Upper lobe of left lung (tissue), 6 donors: ENCODE results near the gene NECAB3. TPM values are rescaled to one million over a fixed set of nuclear protein-coding genes. Genes with fewer than 3 reads are reported as not detected.
A peak's percentile ranks its signal among the peaks of the same experiment; 100 is the strongest.

Source experiments
- ATAC-seq, 2 donors: fragments of 200-7000 bp; cut with Tn5 transposase; one replicate each; pipeline ENCODE4 v1.9.1; 2022; ENCODE audit warnings: mild to moderate bottlenecking in 2 of 2, moderate library complexity in 2 of 2; ENCODE audit not compliant: low FRiP score in 2 of 2
- DNase-seq, 2 donors: peaks; one replicate each; pipeline ENCODE4 v3.0.0-alpha.2; 2019 to 2020
- H3K27ac ChIP-seq, 4 donors: fragments of 200-600 bp; sonication (generic); one replicate each; pipeline ENCODE4 v1.5.1; 2016 to 2019
- H3K27me3 ChIP-seq, 4 donors: fragments of 200-600 bp; sonication (generic); one replicate each; pipeline ENCODE4 v1.5.1; 2017 to 2019
- H3K36me3 ChIP-seq, 4 donors: fragments of 200-600 bp; sonication (generic); one replicate each; pipeline ENCODE4 v1.5.1; 2016 to 2019
- H3K4me1 ChIP-seq, 4 donors: fragments of 200-600 bp; sonication (generic); one replicate each; pipeline ENCODE4 v1.5.1; 2018 to 2019
- H3K4me3 ChIP-seq, 4 donors: fragments of 200-600 bp; sonication (generic); one replicate each; pipeline ENCODE4 v1.5.1; 2017 to 2019; ENCODE audit warnings: mild to moderate bottlenecking in 2 of 4, moderate library complexity in 1 of 4
- H3K9me3 ChIP-seq, 4 donors: fragments of 200-600 bp; sonication (generic); one replicate each; pipeline ENCODE4 v1.5.1; 2018 to 2019
- EP300 ChIP-seq, 4 donors: sonication (generic); formaldehyde crosslinking; IDR thresholded peaks; one replicate each; pipeline ENCODE4 v1.5.1; 2017; ENCODE audit warnings: antibody characterized with exemption in 4 of 4, control low read depth in 2 of 4
- POLR2A ChIP-seq, 4 donors: fragments of 450-650 bp; IDR thresholded peaks; one replicate each; pipeline ENCODE4 v1.5.1; 2016 to 2017; ENCODE audit warnings: antibody characterized with exemption in 4 of 4, mild to moderate bottlenecking in 2 of 4
- POLR2AphosphoS5 ChIP-seq, 2 donors: sonication (generic); formaldehyde crosslinking; IDR thresholded peaks; one replicate each; pipeline ENCODE4 v1.5.1; 2017; ENCODE audit warnings: antibody characterized with exemption in 2 of 2
- WGBS, 2 donors: methylation state at CpG; one replicate each; pipeline ENCODE4 v1.1.5; 2017 to 2018; 5-methylcytosine and 5-hydroxymethylcytosine counted together
- total RNA-seq, 6 donors: library from RNA; depleted of rRNA in 4 of 6; stranded (reverse); fragments of >200 nt in 4 of 6; gene quantifications; one replicate each; pipeline versions ENCODE4 v1.1.0 to v1.2.1, GENCODE V29; 2016 to 2021
- TF ChIP-seq, protein P1 (sequence below), 6 experiments: fragments of 450-650 bp in 4 of 6; fragments of 200-600 bp in 2 of 6; sonication (generic) in 2 of 6; IDR thresholded peaks; one replicate each; pipeline ENCODE4 v1.5.1; 2016 to 2019; ENCODE audit warnings: antibody characterized with exemption in 6 of 6
- donor health status: DM: no; HTN: no; CAD: no; lungs with moderate emphysema.
- donor health status: DM: no; HTN: yes; CAD: no; lungs with severe emphysema.

NECAB3 gene
- total RNA-seq, 6 donors from 2014 or later = 43.4 to 309 (median 90.6) TPM

- Histone ChIP-seq H3K36me3 (peaks cover 5 to 21% (median 15%) of the 10 kb centered on the region in 4 donors), H3K4me3 (no peak overlapping the region), H3K27ac (peak overlapping the region in 2 of 4 donors; percentile 7 to 21), H3K27me3 (no peaks in the 10 kb centered on the region), H3K9me3 (no peaks in the 10 kb centered on the region), H3K4me1 (peaks cover 11 to 27% (median 23%) of the 10 kb centered on the region in 4 donors)
- DNase-seq = peak in 1 of 2 donors; percentile 89
- TF ChIP-seq, protein P1, sequence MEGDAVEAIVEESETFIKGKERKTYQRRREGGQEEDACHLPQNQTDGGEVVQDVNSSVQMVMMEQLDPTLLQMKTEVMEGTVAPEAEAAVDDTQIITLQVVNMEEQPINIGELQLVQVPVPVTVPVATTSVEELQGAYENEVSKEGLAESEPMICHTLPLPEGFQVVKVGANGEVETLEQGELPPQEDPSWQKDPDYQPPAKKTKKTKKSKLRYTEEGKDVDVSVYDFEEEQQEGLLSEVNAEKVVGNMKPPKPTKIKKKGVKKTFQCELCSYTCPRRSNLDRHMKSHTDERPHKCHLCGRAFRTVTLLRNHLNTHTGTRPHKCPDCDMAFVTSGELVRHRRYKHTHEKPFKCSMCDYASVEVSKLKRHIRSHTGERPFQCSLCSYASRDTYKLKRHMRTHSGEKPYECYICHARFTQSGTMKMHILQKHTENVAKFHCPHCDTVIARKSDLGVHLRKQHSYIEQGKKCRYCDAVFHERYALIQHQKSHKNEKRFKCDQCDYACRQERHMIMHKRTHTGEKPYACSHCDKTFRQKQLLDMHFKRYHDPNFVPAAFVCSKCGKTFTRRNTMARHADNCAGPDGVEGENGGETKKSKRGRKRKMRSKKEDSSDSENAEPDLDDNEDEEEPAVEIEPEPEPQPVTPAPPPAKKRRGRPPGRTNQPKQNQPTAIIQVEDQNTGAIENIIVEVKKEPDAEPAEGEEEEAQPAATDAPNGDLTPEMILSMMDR (IDR thresholded peaks at IDR 0.05) = no peak
- peak in 1 of 4 donors; percentile 35 for TF ChIP-seq POLR2A (IDR thresholded peaks at IDR 0.05)
- 74 to 93% methylated on average over 3 to 11 of the region's 11 CpGs for WGBS, 2 donors
- peak; percentile 9 to 72 for ATAC-seq
Measured at GRCh38 chr20:33653900-33654596, 20.2 kb downstream of the NECAB3 start.

DNA sequence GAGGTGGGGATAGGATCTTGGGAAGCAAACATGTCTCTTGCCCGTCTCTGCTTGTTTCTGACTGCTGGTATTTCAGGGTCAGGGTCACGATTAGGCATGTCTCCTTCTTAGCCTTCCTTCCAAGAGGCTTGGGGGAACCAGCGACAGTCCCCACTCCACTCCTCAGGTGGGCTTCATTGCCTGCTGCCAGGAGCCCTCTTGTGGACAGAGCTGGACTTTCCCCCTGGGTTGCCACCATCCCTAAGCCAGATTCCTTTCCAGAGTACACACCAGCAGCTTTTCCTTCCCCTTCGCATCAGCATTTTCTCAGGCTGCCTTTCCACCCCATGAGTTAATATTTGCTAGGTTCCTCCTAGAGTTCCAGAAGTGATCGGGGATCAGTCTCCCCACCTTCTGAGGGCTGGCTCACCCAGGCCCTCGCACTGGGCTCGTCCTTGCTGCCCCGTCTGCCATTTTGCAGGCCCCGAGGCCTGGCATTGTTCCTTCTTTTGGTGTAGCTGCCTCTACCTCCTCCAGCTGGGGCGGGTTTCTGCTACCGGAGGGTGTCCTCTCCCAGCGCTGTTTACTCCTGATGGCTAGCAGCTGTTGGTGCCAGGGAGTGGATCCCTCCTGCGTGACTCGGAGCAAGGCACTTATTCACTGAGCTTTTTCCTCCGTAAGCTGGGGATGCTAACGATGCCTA, 20.9 kb downstream of the NECAB3 start:
- no peak for TF ChIP-seq POLR2A (IDR thresholded peaks at IDR 0.05)
- TF ChIP-seq, protein P1 (IDR thresholded peaks at IDR 0.05) = peak; percentile 59 to 79 (median 76)
- Histone ChIP-seq H3K36me3 (peaks cover 4 to 16% (median 11%) of the 10 kb centered on the region in 4 donors), H3K27ac (peak overlapping the region in 1 of 4 donors; percentile 7), H3K4me3 (peak overlapping the region in 1 of 4 donors; percentile 15), H3K4me1 (peaks cover 16 to 34% (median 30%) of the 10 kb centered on the region in 4 donors), H3K9me3 (no peaks in the 10 kb centered on the region), H3K27me3 (no peaks in the 10 kb centered on the region)
- WGBS, 2 donors = 20 to 44% methylated on average over 7 to 16 of the region's 16 CpGs
- peak in 1 of 2 donors; percentile 61 for DNase-seq
- ATAC-seq = peak; percentile 59 to 67

GRCh38 chr20:33651562-33652048, 22.6 kb downstream of the NECAB3 start:
- H3K9me3 ChIP-seq = no peaks in the 10 kb centered on the region
- no peak for TF ChIP-seq POLR2A (IDR thresholded peaks at IDR 0.05)
- no peak for TF ChIP-seq POLR2AphosphoS5 (IDR thresholded peaks at IDR 0.05)
- TF ChIP-seq EP300 (IDR thresholded peaks at IDR 0.05) = no peak
- TF ChIP-seq, protein P1 (IDR thresholded peaks at IDR 0.05) = no peak
- DNase-seq (no peak), ATAC-seq (no peak)
- H3K27ac ChIP-seq = no peak overlapping the region
- peaks cover 0 to under 1% (median 0%) of the 10 kb centered on the region in 4 donors for H3K36me3 ChIP-seq
- no peak overlapping the region for H3K4me3 ChIP-seq
- 77 to 86% methylated on average over 13 of the region's 13 CpGs for WGBS, 2 donors
- H3K4me1 ChIP-seq = peaks cover 18 to 49% (median 43%) of the 10 kb centered on the region in 4 donors
- H3K27me3 ChIP-seq = no peaks in the 10 kb centered on the region

- peaks cover 0 to 1% (median 0%) of the 10 kb centered on the region in 4 donors for H3K36me3 ChIP-seq
- DNase-seq (no peak), ATAC-seq (no peak)
- TF ChIP-seq POLR2AphosphoS5 (IDR thresholded peaks at IDR 0.05) = no peak
- no peak for TF ChIP-seq POLR2A (IDR thresholded peaks at IDR 0.05)
- TF ChIP-seq, protein P1 (IDR thresholded peaks at IDR 0.05) = peak in 1 of 6 experiments; percentile 22
- no peak for TF ChIP-seq EP300 (IDR thresholded peaks at IDR 0.05)
- WGBS, 2 donors = 81 to 85% methylated on average over 10 of the region's 10 CpGs
- H3K27me3 ChIP-seq = no peaks in the 10 kb centered on the region
- H3K4me1 ChIP-seq = peaks cover 18 to 49% (median 43%) of the 10 kb centered on the region in 4 donors
- H3K9me3 ChIP-seq = no peaks in the 10 kb centered on the region
- no peak overlapping the region for H3K27ac ChIP-seq
- no peak overlapping the region for H3K4me3 ChIP-seq
Measured at GRCh38 chr20:33650753-33651561, 23.3 kb downstream of the NECAB3 start.
